Activated T-helper 17 cell treated with anti-CD3 and anti-CD28 coated beads, Interleukin-2, amount 50 U/mL, for 72 hours (primary cell): ENCODE measurements around the gene TMEM245. TPM values are rescaled to one million over a fixed set of nuclear protein-coding genes. Genes with fewer than 3 reads are reported as not detected.
A peak's percentile ranks its signal among the peaks of the same experiment; 100 is the strongest.
"Not testable (repeated sequence)": the region's sequence is repeated elsewhere in the genome, so short reads cannot be mapped to it uniquely, and the experiment has no call there.

Experiments
- ATAC-seq: fragments of 150-1000 bp; cut with Tn5 transposase; replicated peaks from 2 replicates; pipeline ENCODE4 v1.10.0; 2021; ENCODE audit warnings: mild to moderate bottlenecking, moderate library complexity
- H3K27ac Mint-ChIP-seq: one replicate; pipeline ENCODE4 v1.8.0; 2022; ENCODE audit warnings: mixed read lengths
- H3K27me3 Mint-ChIP-seq: one replicate; pipeline ENCODE4 v1.8.0; 2022; ENCODE audit warnings: mixed read lengths
- H3K36me3 Mint-ChIP-seq: one replicate; pipeline ENCODE4 v1.8.0; 2022; ENCODE audit warnings: low read depth, mild to moderate bottlenecking, mixed read lengths
- H3K4me1 Mint-ChIP-seq: one replicate; pipeline ENCODE4 v1.8.0; 2022; ENCODE audit warnings: mixed read lengths
- H3K4me3 Mint-ChIP-seq: one replicate; pipeline ENCODE4 v1.8.0; 2022; ENCODE audit warnings: mild to moderate bottlenecking, mixed read lengths
- H3K9me3 Mint-ChIP-seq: one replicate; pipeline ENCODE4 v1.8.0; 2022; ENCODE audit warnings: mixed read lengths
- total RNA-seq, 2 donors: library from RNA; stranded (reverse); gene quantifications; one replicate each; pipeline ENCODE4 v1.2.3, GENCODE V29; 2022

The TMEM245 gene
- total RNA-seq, 2 donors from 2014 or later, result 19.3 to 22.3 TPM

DNA sequence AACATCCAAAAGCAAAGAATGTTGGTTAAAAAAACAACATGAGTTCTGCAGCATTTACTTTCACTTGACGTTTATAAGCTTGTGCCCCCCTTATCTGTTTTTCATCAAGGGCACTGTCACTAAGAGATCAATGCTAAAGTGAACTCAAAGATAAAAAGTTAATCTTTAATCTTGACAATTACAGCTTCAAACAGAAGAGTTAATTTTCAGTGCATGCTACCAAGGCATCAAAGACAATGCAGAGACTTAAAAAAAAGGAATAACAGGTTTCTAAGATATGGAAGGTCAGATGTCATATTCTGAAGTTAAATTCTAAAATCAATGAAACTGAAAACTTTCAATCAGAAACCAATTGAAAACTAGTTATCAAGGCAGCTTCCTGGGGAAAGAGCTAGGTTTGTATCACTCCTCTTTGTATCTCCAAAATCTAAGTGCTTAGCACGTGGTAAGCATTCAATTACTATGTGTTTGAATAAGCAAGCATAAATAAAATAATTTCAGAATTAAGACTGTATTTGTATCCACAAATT, 37.6 kb downstream of the TMEM245 start:
- H3K27ac Mint-ChIP-seq, result no peak overlapping the region
- peaks cover 4% of the 10 kb centered on the region for H3K4me1 Mint-ChIP-seq
- no peaks in the 10 kb centered on the region for H3K9me3 Mint-ChIP-seq
- ATAC-seq, result no peak
- H3K4me3 Mint-ChIP-seq, result no peak overlapping the region
- H3K27me3 Mint-ChIP-seq, result no peaks in the 10 kb centered on the region
- H3K36me3 Mint-ChIP-seq, result peaks cover 95% of the 10 kb centered on the region

DNA sequence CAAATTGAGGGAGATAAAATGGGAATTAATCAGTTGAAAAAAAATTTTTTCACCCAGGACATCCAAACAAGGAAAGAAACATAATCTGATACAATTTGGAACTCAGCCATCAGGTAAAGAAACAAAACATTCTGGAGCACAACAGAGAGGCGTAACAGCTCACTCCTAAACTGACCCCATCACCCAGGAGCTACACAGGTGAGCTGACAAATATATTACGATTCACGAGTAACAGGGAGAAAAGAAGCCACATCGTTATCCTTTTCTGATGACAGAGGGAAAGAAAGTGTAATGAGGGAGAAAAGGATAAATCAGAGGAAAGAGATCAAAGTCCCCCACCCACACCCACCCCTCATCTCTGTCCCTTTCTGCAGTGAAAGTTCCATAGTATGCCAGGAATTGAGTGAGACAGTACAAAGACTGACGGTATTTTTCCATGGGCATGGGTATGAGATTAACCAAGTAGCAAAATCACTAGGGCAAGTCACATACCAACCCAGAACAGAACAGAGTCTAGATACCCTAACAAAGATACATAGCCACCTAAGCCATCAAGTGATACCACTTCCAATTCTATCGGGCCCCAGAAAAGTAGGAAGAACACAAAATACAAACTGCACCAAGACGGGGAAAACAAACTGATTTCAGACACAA, 45.4 kb downstream of the TMEM245 start:
- Mint-ChIP-seq H3K4me1 (peaks cover 9% of the 10 kb centered on the region), H3K9me3 (no peaks in the 10 kb centered on the region), H3K27me3 (no peaks in the 10 kb centered on the region), H3K27ac (peak overlapping the region; percentile 51), H3K36me3 (peaks cover 72% of the 10 kb centered on the region), H3K4me3 (no peak overlapping the region)
- ATAC-seq, result peak; percentile 63

DNA sequence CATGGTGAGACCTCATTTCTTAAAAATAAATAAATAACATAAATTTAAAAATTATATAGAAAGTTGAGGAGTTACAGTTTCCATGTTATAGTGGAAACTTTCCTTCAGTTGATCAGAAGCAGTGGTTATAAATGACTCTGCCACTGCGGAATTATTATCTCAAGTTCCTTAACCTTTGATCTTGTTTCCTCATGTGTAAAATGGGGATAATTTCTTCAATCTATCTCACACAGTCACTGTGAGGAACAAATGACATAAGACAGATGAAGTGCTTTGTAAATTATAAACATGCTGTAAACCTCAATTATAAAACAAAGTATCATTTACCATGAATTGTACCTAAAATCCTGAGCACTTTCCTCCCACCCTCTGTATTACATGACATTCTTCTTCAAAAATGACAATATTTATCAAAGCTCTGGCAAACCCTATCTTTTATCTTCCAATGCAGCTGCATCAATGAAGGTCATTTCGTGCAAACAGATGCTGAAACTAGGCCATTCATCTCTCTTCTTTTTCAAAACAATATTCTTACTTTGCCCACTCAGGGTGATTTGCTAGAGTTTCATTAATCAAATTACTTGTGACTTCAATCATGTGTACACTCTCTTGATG, 46.8 kb downstream of the TMEM245 start:
- no peaks in the 10 kb centered on the region for H3K27me3 Mint-ChIP-seq
- ATAC-seq, result no peak
- no peak overlapping the region for H3K27ac Mint-ChIP-seq
- peaks cover 57% of the 10 kb centered on the region for H3K36me3 Mint-ChIP-seq
- H3K4me1 Mint-ChIP-seq, result peaks cover 9% of the 10 kb centered on the region
- H3K4me3 Mint-ChIP-seq, result no peak overlapping the region
- H3K9me3 Mint-ChIP-seq, result no peaks in the 10 kb centered on the region

DNA sequence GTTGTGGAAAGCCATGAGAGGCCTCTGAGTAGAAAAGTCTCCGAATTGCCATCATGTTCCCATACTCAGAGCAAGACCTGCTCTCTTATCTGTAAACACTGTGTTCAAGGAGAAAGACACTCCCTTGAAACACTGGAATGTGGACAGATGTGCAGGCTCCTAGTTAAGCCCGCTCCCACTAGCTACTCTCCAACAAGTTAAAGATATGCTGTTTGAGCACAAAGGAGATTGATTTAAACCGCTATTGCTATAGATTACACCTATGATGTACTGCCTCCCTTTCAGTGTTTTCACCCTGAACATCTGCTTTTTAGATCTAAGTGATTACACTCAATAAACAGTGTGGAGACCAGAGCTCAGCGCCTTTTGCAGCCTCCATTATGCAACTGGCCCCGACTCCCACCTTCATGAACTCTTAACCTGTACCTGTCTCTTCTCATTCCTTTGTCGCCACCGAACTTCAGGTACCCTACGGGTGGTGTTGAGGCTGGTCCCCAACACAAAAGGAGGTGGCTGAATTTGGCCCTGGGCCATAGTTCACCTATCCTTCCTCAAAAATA, 47.5 kb downstream of the TMEM245 start:
- Mint-ChIP-seq H3K27ac (no peak overlapping the region), H3K9me3 (no peaks in the 10 kb centered on the region), H3K27me3 (no peaks in the 10 kb centered on the region), H3K36me3 (peaks cover 52% of the 10 kb centered on the region), H3K4me1 (peaks cover 9% of the 10 kb centered on the region), H3K4me3 (no peak overlapping the region)
- no peak for ATAC-seq

DNA sequence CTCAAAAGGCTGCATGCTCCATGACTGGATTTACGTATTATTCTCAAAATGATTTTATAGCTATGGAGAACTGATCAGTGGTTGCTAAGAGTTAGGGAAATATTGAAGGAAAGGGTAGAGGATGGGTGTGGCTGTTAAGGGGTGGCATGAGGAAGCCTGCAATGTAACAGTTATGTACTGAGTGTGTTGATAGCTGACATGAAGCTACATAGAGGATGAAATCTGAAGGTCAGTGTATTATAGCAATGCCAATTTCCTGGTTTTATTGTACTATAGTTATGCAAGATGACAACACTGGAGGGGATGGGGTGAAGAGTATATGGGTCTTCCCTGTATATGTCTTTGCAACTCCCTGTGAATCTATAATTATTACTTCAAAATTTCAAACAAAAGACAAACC, 51.0 kb downstream of the TMEM245 start:
- no peaks in the 10 kb centered on the region for H3K4me1 Mint-ChIP-seq
- H3K27me3 Mint-ChIP-seq, result no peaks in the 10 kb centered on the region
- H3K27ac Mint-ChIP-seq, result no peak overlapping the region
- peaks cover 46% of the 10 kb centered on the region for H3K36me3 Mint-ChIP-seq
- H3K9me3 Mint-ChIP-seq, result no peaks in the 10 kb centered on the region
- no peak overlapping the region for H3K4me3 Mint-ChIP-seq
- no peak for ATAC-seq

DNA sequence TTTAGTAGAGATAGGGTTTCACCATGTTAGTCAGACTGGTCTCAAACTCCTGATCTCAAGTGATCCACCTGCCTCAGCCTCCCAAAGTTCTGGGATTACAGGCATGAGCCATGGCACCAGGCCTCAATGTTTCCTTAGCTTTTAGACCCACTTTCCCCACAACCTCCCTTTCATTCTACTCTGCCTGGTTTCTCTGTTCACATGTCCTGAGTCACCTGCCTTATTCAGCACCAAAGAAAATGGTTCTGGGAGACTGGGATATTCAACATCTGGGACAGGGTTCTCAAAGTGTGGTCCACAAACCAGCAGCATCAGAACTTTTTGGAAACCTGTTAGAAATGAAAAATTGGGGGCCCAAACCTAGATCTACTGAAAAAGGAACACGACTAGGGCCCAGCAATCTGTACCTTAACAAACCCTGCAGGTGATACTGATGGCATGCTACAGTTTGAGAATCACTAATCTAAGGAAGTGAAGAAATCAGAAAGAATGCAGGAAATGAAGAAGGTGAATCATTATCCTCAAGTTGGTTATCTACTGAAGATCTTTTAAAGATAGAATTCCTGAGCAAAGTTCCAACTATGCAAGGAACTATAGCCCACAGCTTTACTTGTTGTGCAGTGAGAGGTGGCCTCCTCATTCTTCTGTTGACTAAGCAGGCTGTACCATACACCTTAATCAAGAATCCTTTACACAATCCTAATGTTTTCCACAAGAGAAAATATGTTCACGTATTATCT, 54.6 kb downstream of the TMEM245 start:
- no peak for ATAC-seq
- Mint-ChIP-seq H3K27ac (no peak overlapping the region), H3K9me3 (no peaks in the 10 kb centered on the region), H3K27me3 (no peaks in the 10 kb centered on the region), H3K36me3 (peaks cover 51% of the 10 kb centered on the region), H3K4me3 (no peak overlapping the region), H3K4me1 (no peaks in the 10 kb centered on the region)

DNA sequence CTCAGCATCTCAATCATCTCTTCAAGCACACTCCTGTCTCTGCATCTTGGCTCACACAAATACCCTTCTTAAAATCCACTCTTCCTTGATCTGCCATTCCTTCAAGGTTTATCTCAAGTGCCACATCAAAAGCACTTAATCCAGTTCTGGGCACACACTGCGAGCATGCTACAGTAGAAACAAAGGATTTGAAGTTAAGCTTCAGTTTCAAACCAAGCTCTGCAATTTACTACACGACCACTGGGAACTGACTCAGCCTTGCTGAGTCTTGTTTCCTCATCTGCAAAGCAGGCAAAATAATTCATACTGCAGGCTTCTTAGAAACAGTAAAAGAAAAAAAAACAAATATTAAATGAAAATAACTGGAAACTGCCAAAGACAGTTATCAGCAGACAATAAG, 56.0 kb downstream of the TMEM245 start:
- Mint-ChIP-seq H3K27ac (no peak overlapping the region), H3K4me3 (no peak overlapping the region), H3K9me3 (no peaks in the 10 kb centered on the region), H3K27me3 (no peaks in the 10 kb centered on the region), H3K4me1 (no peaks in the 10 kb centered on the region), H3K36me3 (peaks cover 64% of the 10 kb centered on the region)
- ATAC-seq, result no peak

DNA sequence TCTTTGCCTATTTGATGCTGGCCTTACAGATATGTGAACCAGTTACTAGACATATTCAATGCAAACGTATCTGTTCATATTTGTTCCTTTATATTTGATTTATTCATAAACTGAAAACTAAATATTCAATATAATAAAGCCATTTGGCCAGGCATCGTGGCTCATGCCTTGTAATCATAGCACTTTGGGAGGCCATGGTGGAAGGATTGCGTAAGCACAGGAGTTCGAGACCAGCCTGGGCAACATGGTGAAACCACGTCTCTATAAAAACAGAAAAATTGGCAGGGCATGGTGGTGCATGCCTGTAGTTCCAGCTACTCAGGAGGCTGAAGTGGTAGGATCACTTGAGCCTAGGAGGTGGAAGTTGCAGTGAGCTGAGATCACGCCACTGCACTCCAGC, 57.2 kb downstream of the TMEM245 start:
- Mint-ChIP-seq H3K4me1 (no peaks in the 10 kb centered on the region), H3K4me3 (no peak overlapping the region), H3K36me3 (peaks cover 74% of the 10 kb centered on the region), H3K27ac (no peak overlapping the region), H3K9me3 (no peaks in the 10 kb centered on the region), H3K27me3 (no peaks in the 10 kb centered on the region)
- ATAC-seq, result no peak

- no peak overlapping the region for H3K4me3 Mint-ChIP-seq
- no peaks in the 10 kb centered on the region for H3K9me3 Mint-ChIP-seq
- no peak for ATAC-seq
- no peak overlapping the region for H3K27ac Mint-ChIP-seq
- H3K4me1 Mint-ChIP-seq, result peaks cover 1% of the 10 kb centered on the region
- H3K36me3 Mint-ChIP-seq, result peaks cover 87% of the 10 kb centered on the region
- H3K27me3 Mint-ChIP-seq, result no peaks in the 10 kb centered on the region
Observed at GRCh38 chr9:109060191-109060590, 59.6 kb downstream of the TMEM245 start.

GRCh38 chr9:109053121-109053520, 66.6 kb downstream of the TMEM245 start:
- not testable (repeated sequence) for H3K9me3 Mint-ChIP-seq, ATAC-seq, H3K27me3 Mint-ChIP-seq, H3K27ac Mint-ChIP-seq, H3K4me3 Mint-ChIP-seq, H3K4me1 Mint-ChIP-seq
- H3K36me3 Mint-ChIP-seq, result peaks cover 95% of the 10 kb centered on the region

GRCh38 chr9:109052416-109052815, 67.3 kb downstream of the TMEM245 start:
- H3K27ac Mint-ChIP-seq, result no peak overlapping the region
- no peaks in the 10 kb centered on the region for H3K27me3 Mint-ChIP-seq
- ATAC-seq, result no peak
- no peaks in the 10 kb centered on the region for H3K9me3 Mint-ChIP-seq
- no peak overlapping the region for H3K4me3 Mint-ChIP-seq
- peaks cover 3% of the 10 kb centered on the region for H3K4me1 Mint-ChIP-seq
- H3K36me3 Mint-ChIP-seq, result peaks cover 97% of the 10 kb centered on the region

DNA sequence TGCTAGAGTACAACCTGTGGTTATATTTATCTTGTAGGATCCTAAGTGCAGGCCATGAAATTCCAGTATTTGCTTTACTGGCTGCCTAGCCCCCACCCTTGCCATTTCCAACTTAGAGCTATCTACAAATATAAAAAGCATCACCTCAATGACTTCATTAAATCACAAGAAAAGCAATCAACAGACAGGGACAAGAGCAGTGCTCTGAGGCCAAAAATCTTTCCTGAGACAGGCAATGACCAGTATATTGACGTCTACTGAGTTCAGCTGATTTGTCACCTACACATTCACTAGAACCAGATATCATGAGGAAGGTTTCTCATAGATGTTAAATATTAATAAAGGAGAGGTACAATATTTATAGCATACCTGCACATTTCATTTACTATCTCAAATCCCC, 68.0 kb downstream of the TMEM245 start:
- no peaks in the 10 kb centered on the region for H3K9me3 Mint-ChIP-seq
- H3K36me3 Mint-ChIP-seq, result peaks cover 97% of the 10 kb centered on the region
- no peaks in the 10 kb centered on the region for H3K27me3 Mint-ChIP-seq
- no peak for ATAC-seq
- peaks cover 3% of the 10 kb centered on the region for H3K4me1 Mint-ChIP-seq
- H3K4me3 Mint-ChIP-seq, result no peak overlapping the region
- peak overlapping the region; percentile 32 for H3K27ac Mint-ChIP-seq

DNA sequence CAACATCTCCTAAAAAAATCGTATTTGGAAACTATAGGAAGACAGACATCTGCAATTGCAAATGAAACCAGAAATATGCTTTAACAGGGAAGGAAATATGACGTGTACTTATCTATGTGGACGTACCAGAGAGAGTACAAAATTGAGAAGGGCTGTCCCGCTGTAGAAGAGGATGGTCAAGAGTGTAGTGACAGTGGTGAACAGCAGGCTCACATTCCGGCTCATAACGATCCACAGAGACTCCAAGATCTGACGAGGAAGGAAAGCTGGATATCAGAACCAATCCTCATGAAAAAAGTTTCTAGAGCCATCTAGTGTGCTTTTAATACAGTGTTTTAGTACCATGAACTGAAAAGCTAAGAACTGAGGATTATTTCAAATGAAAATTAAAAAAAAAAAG, 69.3 kb downstream of the TMEM245 start:
- Mint-ChIP-seq H3K27ac (no peak overlapping the region), H3K9me3 (no peaks in the 10 kb centered on the region), H3K4me1 (peaks cover 3% of the 10 kb centered on the region), H3K36me3 (peaks cover 93% of the 10 kb centered on the region), H3K4me3 (no peak overlapping the region), H3K27me3 (no peaks in the 10 kb centered on the region)
- no peak for ATAC-seq

- ATAC-seq, result no peak
- no peaks in the 10 kb centered on the region for H3K27me3 Mint-ChIP-seq
- no peaks in the 10 kb centered on the region for H3K4me1 Mint-ChIP-seq
- H3K27ac Mint-ChIP-seq, result peak overlapping the region; percentile 32
- H3K9me3 Mint-ChIP-seq, result peaks cover 4% of the 10 kb centered on the region
- no peak overlapping the region for H3K4me3 Mint-ChIP-seq
- peaks cover 93% of the 10 kb centered on the region for H3K36me3 Mint-ChIP-seq
Observed at GRCh38 chr9:109048822-109049221, 70.9 kb downstream of the TMEM245 start.

DNA sequence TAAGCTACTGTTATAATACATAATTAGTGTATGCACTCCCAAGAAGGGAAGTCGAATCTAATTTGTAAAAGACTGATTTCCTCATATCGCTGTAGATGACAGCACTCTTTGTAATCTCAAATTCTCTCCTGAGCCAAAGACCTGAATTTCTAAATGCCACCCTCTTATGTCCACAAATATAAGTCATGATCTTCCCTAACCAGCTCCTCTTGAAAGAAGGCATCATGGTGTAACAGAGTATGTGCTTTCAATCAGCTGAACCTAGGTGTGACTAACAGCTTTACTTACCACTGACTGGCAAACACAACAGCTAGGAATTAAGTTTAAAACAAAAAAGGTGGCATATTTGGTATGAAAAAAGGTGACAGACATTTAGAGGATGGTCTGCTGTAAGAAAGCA, 72.5 kb downstream of the TMEM245 start:
- no peak overlapping the region for H3K27ac Mint-ChIP-seq
- H3K27me3 Mint-ChIP-seq, result no peaks in the 10 kb centered on the region
- H3K4me1 Mint-ChIP-seq, result no peaks in the 10 kb centered on the region
- H3K36me3 Mint-ChIP-seq, result peaks cover 93% of the 10 kb centered on the region
- ATAC-seq, result no peak
- peaks cover 4% of the 10 kb centered on the region for H3K9me3 Mint-ChIP-seq
- no peak overlapping the region for H3K4me3 Mint-ChIP-seq
